NCI-H2081 treated with DMSO at 0.1 percent for 48 hours (cell line): ENCODE results near the gene DNTT.
"Not testable (repeated sequence)": the region's sequence is repeated elsewhere in the genome, so short reads cannot be mapped to it uniquely, and the experiment has no call there.

Source experiments
- DNase-seq: peaks from one replicate; lab custom pipeline; 2025; lab: John Stamatoyannopoulos, UW

DNTT gene

GRCh38 chr10:96276426-96276825 lies 27.8 kb upstream of the DNTT start:
- no peak for DNase-seq

GRCh38 chr10:96276831-96277230 lies 27.4 kb upstream of the DNTT start:
- no peak for DNase-seq

- no peak for DNase-seq
Observed at GRCh38 chr10:96279191-96279641, 25.0 kb upstream of the DNTT start.

GRCh38 chr10:96280859-96281258 lies 23.4 kb upstream of the DNTT start:
- DNase-seq = no peak

GRCh38 chr10:96281444-96282029 lies 22.7 kb upstream of the DNTT start:
- no peak for DNase-seq

GRCh38 chr10:96283351-96283750 lies 20.9 kb upstream of the DNTT start:
- no peak for DNase-seq

GRCh38 chr10:96283756-96284155 lies 20.5 kb upstream of the DNTT start:
- no peak for DNase-seq

GRCh38 chr10:96285331-96285752 lies 18.9 kb upstream of the DNTT start:
- no peak for DNase-seq

- DNase-seq = peak; percentile 21
Observed at GRCh38 chr10:96287392-96288105, 16.7 kb upstream of the DNTT start.

GRCh38 chr10:96288151-96288621 lies 16.0 kb upstream of the DNTT start:
- DNase-seq = no peak

GRCh38 chr10:96289218-96289910 lies 14.9 kb upstream of the DNTT start:
- DNase-seq = no peak

- DNase-seq = no peak
Observed at GRCh38 chr10:96290368-96291133, 13.7 kb upstream of the DNTT start.

- peak; percentile 17 for DNase-seq
Observed at GRCh38 chr10:96292971-96293920, 11.0 kb upstream of the DNTT start.

GRCh38 chr10:96295475-96295874 lies 8.8 kb upstream of the DNTT start:
- DNase-seq = no peak

- no peak for DNase-seq
Observed at GRCh38 chr10:96297486-96297885, 6.7 kb upstream of the DNTT start.

- DNase-seq = no peak
Observed at GRCh38 chr10:96298362-96298761, 5.9 kb upstream of the DNTT start.

- no peak for DNase-seq
Observed at GRCh38 chr10:96299383-96299782, 4.9 kb upstream of the DNTT start.

GRCh38 chr10:96301616-96302015 lies 2.6 kb upstream of the DNTT start:
- no peak for DNase-seq

GRCh38 chr10:96305019-96305418 lies 785 bp downstream of the DNTT start:
- DNase-seq = no peak

GRCh38 chr10:96306516-96306915 lies 2.3 kb downstream of the DNTT start:
- DNase-seq = peak; percentile 40

GRCh38 chr10:96308854-96309253 lies 4.6 kb downstream of the DNTT start:
- not testable (repeated sequence) for DNase-seq
